Measurements from ENCODE around the gene ACO2.
"Not testable (repeated sequence)": the region's sequence is repeated elsewhere in the genome, so short reads cannot be mapped to it uniquely, and the experiment has no call there.

ACO2 gene

DNA sequence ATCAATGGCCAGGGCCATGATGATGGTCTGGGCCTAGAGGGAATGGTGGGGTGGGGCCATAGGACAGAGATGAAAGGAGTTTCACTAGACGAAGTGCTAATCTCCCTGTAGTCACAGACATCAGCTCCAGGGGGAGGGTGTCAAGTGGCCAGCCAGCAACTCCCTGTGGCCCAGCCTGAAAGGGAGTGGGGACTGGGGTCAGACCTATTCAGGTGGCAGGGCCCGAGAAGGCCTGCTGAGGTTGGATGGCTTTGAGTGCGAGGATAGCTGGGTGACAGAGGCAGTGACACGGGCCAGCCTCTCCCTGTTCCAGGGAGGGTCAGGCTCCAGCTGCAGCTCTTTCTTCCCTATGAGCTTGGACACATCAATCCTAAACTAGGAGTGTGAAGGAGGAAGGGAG lies 33.4 kb upstream of the ACO2 start:
- H3K36me3 ChIP-seq, result peaks cover 47% of the 10 kb centered on the region
- H3K4me1 ChIP-seq, result no peaks in the 10 kb centered on the region
- no peak overlapping the region for H3K4me3 ChIP-seq (ENCODE audit: low read depth, low read length)
- no peaks in the 10 kb centered on the region for H3K27me3 ChIP-seq
- DNase-seq, result no peak
- TF ChIP-seq, protein P1, sequence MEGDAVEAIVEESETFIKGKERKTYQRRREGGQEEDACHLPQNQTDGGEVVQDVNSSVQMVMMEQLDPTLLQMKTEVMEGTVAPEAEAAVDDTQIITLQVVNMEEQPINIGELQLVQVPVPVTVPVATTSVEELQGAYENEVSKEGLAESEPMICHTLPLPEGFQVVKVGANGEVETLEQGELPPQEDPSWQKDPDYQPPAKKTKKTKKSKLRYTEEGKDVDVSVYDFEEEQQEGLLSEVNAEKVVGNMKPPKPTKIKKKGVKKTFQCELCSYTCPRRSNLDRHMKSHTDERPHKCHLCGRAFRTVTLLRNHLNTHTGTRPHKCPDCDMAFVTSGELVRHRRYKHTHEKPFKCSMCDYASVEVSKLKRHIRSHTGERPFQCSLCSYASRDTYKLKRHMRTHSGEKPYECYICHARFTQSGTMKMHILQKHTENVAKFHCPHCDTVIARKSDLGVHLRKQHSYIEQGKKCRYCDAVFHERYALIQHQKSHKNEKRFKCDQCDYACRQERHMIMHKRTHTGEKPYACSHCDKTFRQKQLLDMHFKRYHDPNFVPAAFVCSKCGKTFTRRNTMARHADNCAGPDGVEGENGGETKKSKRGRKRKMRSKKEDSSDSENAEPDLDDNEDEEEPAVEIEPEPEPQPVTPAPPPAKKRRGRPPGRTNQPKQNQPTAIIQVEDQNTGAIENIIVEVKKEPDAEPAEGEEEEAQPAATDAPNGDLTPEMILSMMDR (IDR thresholded peaks at IDR 0.05; ENCODE audit: low read depth, low read length), result no peak
- H3K9me3 ChIP-seq, result no peaks in the 10 kb centered on the region

DNA sequence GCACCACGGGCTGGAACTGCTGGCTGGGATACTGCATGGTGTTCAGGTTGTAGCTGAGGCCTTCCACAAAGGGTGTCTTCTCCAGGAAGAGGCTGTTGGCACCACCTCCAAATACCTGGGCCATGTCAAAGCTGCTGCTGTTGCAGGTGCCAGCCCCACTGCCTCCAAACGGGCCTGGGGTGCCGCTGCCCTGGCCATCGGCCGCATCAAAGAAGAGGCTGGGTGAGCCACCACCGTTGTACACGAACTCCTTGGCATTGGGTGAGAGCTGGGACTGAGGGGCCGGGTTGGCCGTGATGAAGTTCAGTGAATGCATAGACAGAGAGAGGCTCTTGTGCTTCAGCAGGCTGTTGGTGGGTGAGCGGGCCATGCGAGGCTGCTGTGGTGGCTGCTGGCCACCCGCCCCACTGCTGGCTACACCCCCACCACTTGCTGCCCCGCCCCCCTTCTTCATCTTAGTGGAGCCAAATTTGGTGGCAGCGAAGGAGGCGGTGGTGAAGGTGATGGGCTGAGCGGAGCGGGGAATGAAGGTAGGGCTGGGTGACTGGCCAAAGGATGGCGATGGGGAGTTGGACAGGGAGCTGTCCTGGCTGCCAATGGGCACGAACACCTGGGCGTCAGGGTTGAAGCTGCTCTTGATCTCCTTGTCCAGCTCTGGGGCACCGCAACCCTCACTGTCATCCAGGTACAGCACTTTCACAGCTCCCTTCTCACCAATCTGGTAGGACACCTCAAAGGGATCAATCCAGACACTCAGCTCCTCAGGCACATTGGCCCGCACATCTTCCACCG lies 32.4 kb upstream of the ACO2 start:
- Histone ChIP-seq H3K36me3 (peaks cover 51% of the 10 kb centered on the region), H3K9me3 (no peaks in the 10 kb centered on the region), H3K27me3 (no peaks in the 10 kb centered on the region), H3K4me3 (ENCODE audit: low read depth, low read length) (no peak overlapping the region), H3K4me1 (no peaks in the 10 kb centered on the region)
- DNase-seq, result no peak
- TF ChIP-seq, protein P1 (IDR thresholded peaks at IDR 0.05; ENCODE audit: low read depth, low read length), result no peak

DNA sequence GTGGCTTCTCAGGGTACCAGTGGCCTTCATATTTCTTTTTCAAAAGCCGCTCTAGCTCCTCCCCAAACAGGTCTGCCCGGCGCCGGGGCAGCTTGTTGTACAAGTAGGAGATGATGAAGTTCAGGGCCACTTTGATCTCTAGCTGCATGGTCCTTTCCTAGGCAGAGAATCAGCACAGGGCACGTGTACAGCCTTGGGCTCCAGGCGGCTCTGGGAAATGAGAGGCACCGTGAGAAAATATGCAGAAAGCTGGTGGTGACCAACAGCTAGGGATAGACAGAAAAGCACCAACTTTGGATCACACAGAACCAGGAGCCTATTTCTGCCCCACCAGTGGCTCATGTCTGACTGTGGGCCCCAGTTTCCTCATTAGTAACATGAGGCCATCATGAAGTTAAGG lies 31.7 kb upstream of the ACO2 start:
- no peaks in the 10 kb centered on the region for H3K4me1 ChIP-seq
- TF ChIP-seq, protein P1 (IDR thresholded peaks at IDR 0.05; ENCODE audit: low read depth, low read length), result no peak
- H3K9me3 ChIP-seq, result no peaks in the 10 kb centered on the region
- no peaks in the 10 kb centered on the region for H3K27me3 ChIP-seq
- no peak for DNase-seq
- H3K4me3 ChIP-seq (ENCODE audit: low read depth, low read length), result no peak overlapping the region
- peaks cover 53% of the 10 kb centered on the region for H3K36me3 ChIP-seq

DNA sequence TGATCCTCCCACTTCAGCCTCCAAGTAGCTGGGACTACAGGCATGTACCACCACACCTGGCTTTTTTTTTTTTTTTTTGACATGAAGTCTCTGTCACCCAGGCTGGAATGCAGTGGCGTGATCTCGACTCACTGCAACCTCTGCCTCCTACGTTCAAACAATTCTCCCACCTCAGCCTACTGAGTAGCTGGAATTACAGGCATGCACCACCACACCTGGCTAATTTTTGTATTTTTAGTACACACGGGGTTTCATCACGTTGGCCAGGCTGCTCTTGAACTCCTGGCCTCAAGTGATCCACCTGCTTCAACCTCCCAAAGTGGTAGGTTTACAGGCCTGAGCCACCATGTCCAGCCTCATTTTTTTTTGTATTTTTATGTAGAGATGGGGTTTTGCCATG lies 28.4 kb upstream of the ACO2 start:
- not testable (repeated sequence) for H3K4me3 ChIP-seq (ENCODE audit: low read depth, low read length); H3K27me3 ChIP-seq; DNase-seq; H3K4me1 ChIP-seq; H3K9me3 ChIP-seq
- H3K36me3 ChIP-seq, result peaks cover 49% of the 10 kb centered on the region

DNA sequence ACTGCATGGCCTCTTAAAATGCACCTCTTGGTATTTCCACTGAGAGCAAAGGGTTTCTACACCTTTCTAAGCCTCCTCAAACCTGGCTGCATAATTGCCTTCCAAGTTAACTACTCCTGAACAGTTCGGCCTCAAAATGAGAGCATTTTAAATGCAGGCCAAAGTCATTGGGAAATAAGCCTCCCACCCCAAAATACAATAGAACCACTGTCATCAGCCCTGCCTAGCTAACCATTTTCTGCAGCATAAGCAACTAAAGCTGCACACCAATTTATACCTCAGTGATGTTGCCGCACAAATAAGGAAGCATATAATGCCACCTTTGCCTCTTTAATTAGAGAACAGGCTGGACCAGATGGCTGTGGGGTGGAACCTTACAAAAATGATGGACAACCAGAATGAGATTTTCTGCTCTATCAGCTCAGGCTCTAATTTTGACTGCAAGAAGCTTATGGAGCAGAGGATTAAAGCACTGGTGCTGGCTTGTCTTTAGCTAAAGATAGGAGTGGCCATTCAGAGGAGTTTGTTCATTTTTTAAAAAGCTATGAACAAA lies 26.6 kb upstream of the ACO2 start:
- TF ChIP-seq, protein P1 (IDR thresholded peaks at IDR 0.05; ENCODE audit: low read depth, low read length), result no peak
- H3K4me3 ChIP-seq (ENCODE audit: low read depth, low read length), result no peak overlapping the region
- H3K4me1 ChIP-seq, result no peaks in the 10 kb centered on the region
- H3K36me3 ChIP-seq, result peaks cover 31% of the 10 kb centered on the region
- no peak for DNase-seq
- H3K27me3 ChIP-seq, result no peaks in the 10 kb centered on the region
- H3K9me3 ChIP-seq, result no peaks in the 10 kb centered on the region

DNA sequence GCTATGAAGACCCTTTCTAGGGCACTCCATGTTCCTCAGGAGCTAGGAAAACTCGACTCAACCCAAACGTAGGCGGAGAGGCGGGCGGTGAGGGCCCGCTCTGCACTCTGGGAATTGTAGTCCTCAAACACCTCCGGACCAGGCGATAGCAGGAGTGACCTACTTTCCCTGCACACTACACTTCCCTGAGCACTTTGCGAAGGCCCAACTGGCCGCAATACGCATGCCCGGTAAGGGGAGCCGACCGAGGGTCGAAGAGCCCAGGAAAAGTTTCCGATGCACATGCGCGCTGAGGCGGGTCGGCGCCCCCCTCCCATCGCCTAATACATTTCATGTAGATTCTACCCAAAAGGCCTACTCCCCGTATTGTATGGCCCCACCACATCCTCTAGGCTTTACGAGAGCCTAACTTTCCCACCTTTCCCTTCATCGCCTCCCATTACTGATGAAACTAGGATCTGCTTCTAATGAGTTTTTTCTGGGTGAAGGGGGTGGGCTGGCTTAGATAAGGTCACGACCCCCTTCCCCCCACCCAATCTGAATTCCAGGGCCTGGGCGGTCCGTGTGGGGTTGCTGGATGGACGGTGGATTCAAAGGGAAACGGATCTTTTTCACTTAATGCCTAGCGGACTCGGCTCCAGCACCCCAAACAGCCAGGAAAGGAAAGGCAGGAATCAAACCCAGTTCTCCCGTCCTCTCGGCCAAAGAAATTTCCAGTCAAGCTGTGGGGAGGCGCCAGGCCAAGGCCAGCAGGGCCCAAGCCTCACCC lies 24.4 kb upstream of the ACO2 start:
- Histone ChIP-seq H3K36me3 (peaks cover 20% of the 10 kb centered on the region), H3K4me1 (peaks cover 3% of the 10 kb centered on the region; the same call in 1 of the 2 replicates), H3K9me3 (no peaks in the 10 kb centered on the region), H3K27me3 (no peaks in the 10 kb centered on the region), H3K4me3 (ENCODE audit: low read depth, low read length) (peak overlapping the region; percentile 86)
- DNase-seq, result peak; percentile 98
- TF ChIP-seq, protein P1 (IDR thresholded peaks at IDR 0.05; ENCODE audit: low read depth, low read length), result no peak

All from BE2C (cell line).